Osteocyte (in vitro differentiated cells): ENCODE data around the gene C1orf74. TPM values are rescaled to one million over a fixed set of nuclear protein-coding genes. Genes with fewer than 3 reads are reported as not detected.

Experiments
- DNase-seq: peaks from one replicate; pipeline ENCODE4 v3.0.0; 2021; ENCODE audit warnings: mixed read lengths; ENCODE audit not compliant: unreplicated experiment; ENCODE audit errors: extremely low spot score
- H3K27ac Mint-ChIP-seq: one replicate; pipeline ENCODE4 v1.8.0; 2021; ENCODE audit warnings: mild to moderate bottlenecking, mixed read lengths; ENCODE audit not compliant: unreplicated experiment
- H3K27me3 Mint-ChIP-seq: one replicate; pipeline ENCODE4 v1.8.0; 2021; ENCODE audit warnings: mixed read lengths; ENCODE audit not compliant: unreplicated experiment
- H3K36me3 Mint-ChIP-seq: one replicate; pipeline ENCODE4 v1.8.0; 2021; ENCODE audit warnings: mixed read lengths; ENCODE audit not compliant: unreplicated experiment
- H3K4me1 Mint-ChIP-seq: one replicate; pipeline ENCODE4 v1.8.0; 2021; ENCODE audit warnings: mixed read lengths; ENCODE audit not compliant: unreplicated experiment
- H3K4me3 Mint-ChIP-seq: one replicate; pipeline ENCODE4 v1.8.0; 2021; ENCODE audit warnings: mild to moderate bottlenecking, moderate library complexity, mixed read lengths; ENCODE audit not compliant: unreplicated experiment
- H3K9me3 Mint-ChIP-seq: one replicate; pipeline ENCODE4 v1.8.0; 2021; ENCODE audit warnings: mixed read lengths; ENCODE audit not compliant: unreplicated experiment
- total RNA-seq: library from RNA; stranded (reverse); gene quantifications from 2 replicates; pipeline ENCODE4 v1.2.1, GENCODE V29; 2021
- TF ChIP-seq, protein P1 (sequence below): fragments of 200-600 bp; sonication (generic); IDR thresholded peaks from 2 replicates; pipeline ENCODE4 v1.5.0; 2021; ENCODE audit warnings: antibody characterized with exemption, mild to moderate bottlenecking, moderate library complexity

Gene C1orf74
- total RNA-seq, 1 donor from 2014 or later: 1.6 TPM

DNA sequence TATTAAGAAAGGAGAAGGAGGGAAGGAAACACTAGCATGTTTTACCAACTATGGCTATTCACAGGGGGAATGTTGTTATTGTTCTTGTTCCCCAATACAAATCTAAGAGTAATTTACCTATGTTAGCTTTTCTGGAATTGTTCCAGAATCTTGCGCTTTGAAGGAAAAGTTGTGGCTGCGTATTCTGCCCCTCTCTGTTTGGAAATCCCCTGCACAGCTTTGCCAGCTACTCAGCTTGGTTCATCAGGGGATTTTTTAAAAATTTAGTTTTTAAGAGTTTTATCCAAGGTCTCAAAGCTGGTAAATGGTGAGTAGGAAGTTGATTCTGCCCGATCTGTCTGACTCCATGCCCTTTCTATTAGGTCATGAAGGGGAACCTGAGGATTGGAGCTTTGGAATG lies 31.1 kb upstream of the C1orf74 start:
- Mint-ChIP-seq H3K36me3 (no peaks in the 10 kb centered on the region), H3K9me3 (no peaks in the 10 kb centered on the region), H3K4me3 (no peak overlapping the region), H3K27ac (no peak overlapping the region), H3K27me3 (peaks cover 33% of the 10 kb centered on the region), H3K4me1 (no peaks in the 10 kb centered on the region)
- TF ChIP-seq, protein P1, sequence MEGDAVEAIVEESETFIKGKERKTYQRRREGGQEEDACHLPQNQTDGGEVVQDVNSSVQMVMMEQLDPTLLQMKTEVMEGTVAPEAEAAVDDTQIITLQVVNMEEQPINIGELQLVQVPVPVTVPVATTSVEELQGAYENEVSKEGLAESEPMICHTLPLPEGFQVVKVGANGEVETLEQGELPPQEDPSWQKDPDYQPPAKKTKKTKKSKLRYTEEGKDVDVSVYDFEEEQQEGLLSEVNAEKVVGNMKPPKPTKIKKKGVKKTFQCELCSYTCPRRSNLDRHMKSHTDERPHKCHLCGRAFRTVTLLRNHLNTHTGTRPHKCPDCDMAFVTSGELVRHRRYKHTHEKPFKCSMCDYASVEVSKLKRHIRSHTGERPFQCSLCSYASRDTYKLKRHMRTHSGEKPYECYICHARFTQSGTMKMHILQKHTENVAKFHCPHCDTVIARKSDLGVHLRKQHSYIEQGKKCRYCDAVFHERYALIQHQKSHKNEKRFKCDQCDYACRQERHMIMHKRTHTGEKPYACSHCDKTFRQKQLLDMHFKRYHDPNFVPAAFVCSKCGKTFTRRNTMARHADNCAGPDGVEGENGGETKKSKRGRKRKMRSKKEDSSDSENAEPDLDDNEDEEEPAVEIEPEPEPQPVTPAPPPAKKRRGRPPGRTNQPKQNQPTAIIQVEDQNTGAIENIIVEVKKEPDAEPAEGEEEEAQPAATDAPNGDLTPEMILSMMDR: no peak
- no peak for DNase-seq

DNA sequence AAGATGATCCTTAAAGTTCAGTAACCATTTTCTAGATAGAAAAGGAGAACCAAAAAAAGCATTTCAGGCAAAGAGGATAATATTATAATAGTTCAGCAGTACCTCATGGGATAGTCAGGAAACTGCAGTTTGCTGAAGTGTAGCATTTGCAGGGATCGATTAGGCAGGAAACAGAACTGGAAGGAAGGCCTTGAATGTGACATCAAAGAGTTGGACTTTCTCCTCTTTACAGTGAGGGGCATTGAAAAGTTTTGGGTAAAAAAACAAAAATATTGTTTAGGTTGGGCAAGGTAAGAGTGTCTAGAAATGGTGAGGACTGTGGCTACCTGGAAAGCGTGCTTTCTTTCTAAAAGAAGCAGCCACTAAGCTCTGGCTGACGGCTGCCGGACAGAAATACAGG lies 29.5 kb upstream of the C1orf74 start:
- Mint-ChIP-seq H3K27me3 (peaks cover 27% of the 10 kb centered on the region), H3K4me3 (no peak overlapping the region), H3K27ac (no peak overlapping the region), H3K9me3 (no peaks in the 10 kb centered on the region), H3K36me3 (no peaks in the 10 kb centered on the region), H3K4me1 (no peaks in the 10 kb centered on the region)
- no peak for DNase-seq
- TF ChIP-seq, protein P1: no peak

DNA sequence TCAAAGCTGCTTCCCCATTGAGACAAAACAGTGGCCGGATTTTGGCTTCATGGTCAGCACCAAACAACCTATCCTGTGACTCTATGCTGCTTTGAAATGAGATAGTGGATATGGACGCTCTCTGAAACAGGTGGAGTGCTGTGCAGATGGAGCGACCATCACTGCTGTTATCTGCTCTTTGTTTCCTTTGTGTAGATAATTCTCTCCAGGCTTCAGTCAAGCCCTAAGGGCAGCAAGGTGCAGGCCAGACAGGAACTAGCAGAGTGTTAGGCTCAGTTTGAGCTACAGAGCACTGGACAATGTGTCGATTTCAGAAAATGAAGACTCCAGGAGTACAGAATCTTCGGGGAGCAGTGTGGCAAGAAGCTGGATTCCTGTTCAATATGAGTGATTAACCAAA lies 26.4 kb upstream of the C1orf74 start:
- Mint-ChIP-seq H3K27ac (no peak overlapping the region), H3K27me3 (peaks cover 8% of the 10 kb centered on the region), H3K36me3 (no peaks in the 10 kb centered on the region), H3K4me1 (peaks cover 10% of the 10 kb centered on the region), H3K4me3 (no peak overlapping the region), H3K9me3 (no peaks in the 10 kb centered on the region)
- DNase-seq: no peak
- TF ChIP-seq, protein P1: no peak

DNA sequence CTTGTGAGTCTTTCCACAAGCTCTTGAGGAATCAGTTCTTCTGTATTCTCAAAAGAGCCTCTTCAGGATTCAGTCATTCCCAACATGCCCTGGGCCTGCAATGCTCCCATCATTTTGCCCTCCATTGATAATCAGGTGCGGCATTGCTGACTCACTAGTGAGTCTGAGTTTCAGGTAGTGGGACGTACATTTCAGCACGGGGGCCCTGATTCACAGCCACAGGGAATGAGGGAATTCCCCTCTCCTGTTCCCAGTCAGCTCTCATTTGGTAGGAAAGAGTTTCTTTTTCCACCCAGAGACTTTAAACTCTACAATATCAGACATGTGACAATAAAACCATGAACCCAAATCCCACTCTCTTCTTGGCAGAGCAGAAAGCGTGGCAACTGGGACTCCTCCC lies 25.3 kb upstream of the C1orf74 start:
- Mint-ChIP-seq H3K36me3 (no peaks in the 10 kb centered on the region), H3K27me3 (peaks cover 14% of the 10 kb centered on the region), H3K4me1 (peaks cover 12% of the 10 kb centered on the region), H3K27ac (no peak overlapping the region), H3K4me3 (no peak overlapping the region), H3K9me3 (no peaks in the 10 kb centered on the region)
- TF ChIP-seq, protein P1: no peak
- DNase-seq: no peak

DNA sequence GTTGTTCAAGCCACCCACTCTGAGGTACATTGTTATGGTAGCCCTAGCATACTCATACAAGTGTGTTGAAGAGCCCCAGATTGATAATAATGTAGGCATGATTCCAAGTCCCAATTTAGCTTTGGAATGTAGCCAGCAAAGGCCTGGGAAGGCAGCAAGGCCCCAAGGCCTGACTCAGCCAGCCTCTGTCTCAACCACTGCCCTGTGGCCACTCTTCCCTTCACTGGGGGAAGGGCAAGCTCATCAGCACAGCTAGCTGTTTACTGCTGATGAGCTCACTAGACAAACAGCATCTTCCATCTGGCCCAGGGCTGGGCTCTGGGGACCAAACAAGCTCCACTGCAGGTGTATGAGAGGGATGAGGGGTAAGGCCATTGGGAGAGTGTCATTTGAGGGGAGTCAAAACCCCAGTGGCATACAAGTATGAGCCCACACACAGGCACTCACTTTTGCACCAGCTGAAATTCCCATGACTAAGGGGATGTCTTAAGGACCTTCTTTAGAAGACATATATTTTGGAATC lies 23.8 kb upstream of the C1orf74 start:
- Mint-ChIP-seq H3K27me3 (peaks cover 19% of the 10 kb centered on the region), H3K27ac (no peak overlapping the region), H3K36me3 (no peaks in the 10 kb centered on the region), H3K4me3 (no peak overlapping the region), H3K9me3 (no peaks in the 10 kb centered on the region), H3K4me1 (peaks cover 12% of the 10 kb centered on the region)
- TF ChIP-seq, protein P1: no peak
- no peak for DNase-seq
